GM21576 (cell line): ENCODE results near the gene CARS1.

ENCODE experiments used
- ATAC-seq: cut with Tn5 transposase; IDR thresholded peaks from one replicate; pipeline ENCODE4 v1.9.1; 2021; ENCODE audit warnings: mild to moderate bottlenecking, moderate library complexity; ENCODE audit not compliant: unreplicated experiment

Gene CARS1

GRCh38 chr11:2963112-2963754, 94.0 kb downstream of the CARS1 start:
- ATAC-seq = no peak

DNA sequence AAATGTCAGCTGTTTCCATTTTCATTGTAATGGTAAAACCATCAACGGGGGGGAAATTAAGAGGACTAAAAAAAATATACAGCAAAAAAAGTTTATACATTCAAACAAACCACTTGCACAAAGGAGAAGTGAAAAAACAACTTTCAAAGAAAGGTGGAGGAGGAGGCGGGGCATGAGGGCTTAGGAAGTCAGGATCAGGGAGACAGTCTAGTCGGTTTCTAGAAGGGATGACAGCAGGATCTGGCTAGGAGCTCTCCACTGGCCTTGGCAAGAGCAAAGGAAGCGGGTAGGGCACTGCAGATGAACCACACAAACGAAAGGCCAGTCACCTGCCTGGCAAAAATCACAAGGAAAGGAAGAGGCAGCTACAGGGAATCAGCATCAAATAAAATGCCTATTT, 96.1 kb downstream of the CARS1 start:
- no peak for ATAC-seq

GRCh38 chr11:2960139-2960538, 97.1 kb downstream of the CARS1 start:
- ATAC-seq = no peak

DNA sequence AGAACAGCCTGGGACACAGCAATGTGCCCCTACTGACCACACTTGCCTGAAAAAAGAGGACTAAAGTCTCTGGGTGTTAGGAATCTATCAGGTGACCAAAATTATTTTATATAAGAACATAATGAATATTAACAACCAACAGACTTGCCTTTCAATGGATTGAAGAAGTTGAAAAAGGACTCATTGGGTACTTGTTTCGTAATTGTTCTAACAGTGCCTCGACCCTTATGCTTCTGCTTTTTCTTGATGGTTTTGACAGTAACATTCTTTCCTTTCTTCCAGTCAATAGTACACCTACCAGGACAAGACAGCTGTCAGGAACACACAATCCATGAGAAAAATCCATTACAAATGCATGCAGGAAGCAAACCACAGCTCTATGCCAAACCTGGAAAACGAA, 99.0 kb downstream of the CARS1 start:
- no peak for ATAC-seq

GRCh38 chr11:2955906-2956476, 101.2 kb downstream of the CARS1 start:
- ATAC-seq = no peak

DNA sequence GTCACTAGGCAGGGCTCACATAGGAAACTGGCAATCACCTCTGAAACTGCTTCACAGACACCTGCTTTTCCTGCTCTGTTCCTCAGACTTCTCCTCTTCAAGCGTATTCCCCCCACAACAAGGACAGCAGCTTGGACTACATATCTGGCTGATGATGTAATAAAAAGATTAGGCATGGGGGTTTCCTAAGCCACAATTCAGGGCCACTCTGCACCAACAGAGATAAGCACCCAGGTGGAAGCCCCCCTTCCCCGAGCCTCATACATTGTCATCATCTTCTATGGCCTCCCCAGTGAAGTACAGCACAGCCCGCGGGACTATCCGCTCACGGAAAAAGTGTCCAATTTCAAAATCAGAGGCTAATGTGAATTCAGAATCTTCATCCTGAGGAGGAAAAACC, 103.0 kb downstream of the CARS1 start:
- ATAC-seq = no peak

DNA sequence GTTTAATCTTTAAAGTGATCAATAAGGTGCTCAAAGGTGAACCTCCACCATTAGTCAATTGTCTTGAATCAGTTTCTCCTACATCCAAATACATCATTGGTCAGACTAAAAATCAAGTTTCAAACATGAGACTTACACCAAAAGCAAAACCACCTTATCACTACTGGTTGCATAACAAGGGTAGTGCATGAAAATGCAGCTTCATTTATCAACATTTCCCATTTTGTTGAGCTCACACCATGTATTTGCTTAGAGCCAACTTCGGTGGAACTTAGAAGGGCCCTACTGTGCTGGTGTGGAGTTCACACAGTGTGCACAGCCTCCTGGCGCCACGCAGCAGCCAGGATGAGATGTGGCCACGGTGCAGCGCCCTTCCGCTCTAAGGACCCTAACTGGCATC, 104.9 kb downstream of the CARS1 start:
- no peak for ATAC-seq

- ATAC-seq = no peak
Observed at GRCh38 chr11:2951231-2952110, 105.8 kb downstream of the CARS1 start.
